Esophagus squamous epithelium (tissue), 4 donors: Measurements from ENCODE around the gene IP6K3.

Experiments
- CTCF ChIP-seq, 6 experiments: fragments of 450-650 bp in 4 of 6; fragments of 200-600 bp in 2 of 6; sonication (generic) in 2 of 6; IDR thresholded peaks; one replicate each; pipeline ENCODE4 v1.5.1; 2016 to 2019; ENCODE audit warnings: antibody characterized with exemption in 6 of 6, mild to moderate bottlenecking in 4 of 6, moderate library complexity in 4 of 6
- POLR2A ChIP-seq, 4 donors: fragments of 450-650 bp; IDR thresholded peaks; one replicate each; pipeline ENCODE4 v1.6.1; 2017; ENCODE audit warnings: antibody characterized with exemption in 4 of 4, mild to moderate bottlenecking in 4 of 4, moderate library complexity in 3 of 4

- TF ChIP-seq CTCF (IDR thresholded peaks at IDR 0.05), result peak in 5 of 6 experiments; percentile 44 to 71 (median 58)
- TF ChIP-seq POLR2A (IDR thresholded peaks at IDR 0.05), result no peak
Observed at GRCh38 chr6:33761922-33762629, 15.4 kb upstream of the IP6K3 start.
